NCI-H460 (cell line): ENCODE data around the gene OR7G2. TPM values are rescaled to one million over a fixed set of nuclear protein-coding genes. Genes with fewer than 3 reads are reported as not detected.
A peak's percentile ranks its signal among the peaks of the same experiment; 100 is the strongest.
"Not testable (repeated sequence)": the region's sequence is repeated elsewhere in the genome, so short reads cannot be mapped to it uniquely, and the experiment has no call there.

ENCODE experiments used
- DNase-seq: peaks from one replicate; pipeline ENCODE4 v3.0.0-alpha.2; 2016; ENCODE audit warnings: low read depth; ENCODE audit errors: extremely low read depth
- small RNA-seq, 2 experiments: library from RNA; depleted of rRNA; stranded (forward); fragments of <200 nt; gene quantifications; one replicate each; pipeline ENCODE3, GENCODE V24; 2014
- total RNA-seq: library from RNA; depleted of rRNA; stranded (reverse); fragments of >200 nt; shearing (Covaris generic); gene quantifications from 2 replicates; pipeline ENCODE4 v1.2.3, GENCODE V29; 2014; rRNA removed

Gene OR7G2
- total RNA-seq, 1 experiment from 2014 or later = not detected

- peak; percentile 45 for DNase-seq
Observed at GRCh38 chr19:9075064-9075949, 32.0 kb downstream of the OR7G2 start.

DNA sequence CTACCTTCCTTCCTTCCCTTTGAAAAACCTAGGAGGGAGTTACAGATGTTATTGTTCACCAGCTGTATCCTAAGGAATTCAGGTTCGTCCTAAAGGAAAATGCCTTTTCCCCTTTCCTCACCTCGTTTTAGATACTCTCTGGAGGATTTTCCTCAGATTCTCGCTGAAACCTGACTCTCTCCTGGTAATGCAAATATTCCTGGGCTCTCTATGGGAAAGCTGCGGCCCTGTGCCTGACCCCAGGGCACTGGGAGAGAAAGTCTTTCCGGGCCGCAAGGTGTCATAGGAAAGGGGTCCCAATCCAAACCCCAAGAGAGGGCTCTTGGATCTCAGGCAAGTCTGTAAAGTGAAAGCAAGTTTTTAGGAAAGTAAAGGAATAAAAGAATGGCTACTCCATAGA is 33.5 kb downstream of the OR7G2 start:
- DNase-seq = no peak

- DNase-seq = not testable (repeated sequence)
Observed at GRCh38 chr19:9071720-9072119, 35.6 kb downstream of the OR7G2 start.

- no peak for DNase-seq
Observed at GRCh38 chr19:9070066-9070465, 37.2 kb downstream of the OR7G2 start.

DNA sequence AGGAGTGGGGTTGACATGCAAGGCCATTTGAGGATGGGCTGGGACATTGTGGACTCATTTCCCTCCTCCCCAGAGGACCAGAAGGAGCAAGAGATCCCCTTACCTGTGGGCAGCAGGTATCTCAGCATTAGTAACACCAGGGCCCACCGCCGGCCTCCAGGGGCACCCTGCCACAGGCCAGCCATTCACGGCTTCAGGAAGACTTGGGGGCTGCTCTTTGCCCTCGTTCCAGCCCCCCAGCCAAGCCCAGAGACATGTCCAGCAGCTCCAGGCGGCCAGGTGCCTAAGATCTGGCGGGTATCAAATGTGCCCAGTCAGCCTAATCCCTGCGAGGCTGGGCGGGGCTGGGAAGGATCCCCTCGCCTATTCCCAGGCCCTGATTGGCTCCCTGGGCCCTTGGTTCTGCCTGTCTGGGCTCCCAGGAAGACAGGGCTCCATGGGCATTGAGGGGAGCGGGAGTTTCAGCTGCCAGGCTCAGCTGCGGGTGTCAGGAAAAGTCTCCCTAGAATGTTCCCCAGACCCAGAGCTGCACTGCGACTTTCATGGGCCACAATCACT is 41.7 kb downstream of the OR7G2 start:
- DNase-seq = no peak

DNA sequence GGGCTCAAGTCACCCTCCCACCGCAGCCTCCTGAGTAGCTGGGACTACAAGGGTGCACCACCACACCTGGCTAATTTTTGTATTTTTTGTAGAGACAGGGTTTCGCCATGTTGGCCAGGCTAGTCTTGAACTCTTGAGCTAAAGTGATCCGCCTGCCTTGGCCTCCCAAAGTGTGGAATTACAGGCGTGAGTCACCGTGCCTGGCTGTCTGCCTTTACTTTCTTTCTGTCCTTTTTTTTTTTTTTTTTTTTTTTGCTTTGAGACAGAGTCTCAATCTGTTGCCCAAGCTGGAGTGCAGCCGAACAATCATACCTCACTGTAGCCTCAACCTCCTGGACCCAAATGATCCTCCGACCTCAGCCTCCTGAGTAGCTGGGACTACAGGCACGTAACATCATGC is 45.4 kb downstream of the OR7G2 start:
- no peak for DNase-seq

DNA sequence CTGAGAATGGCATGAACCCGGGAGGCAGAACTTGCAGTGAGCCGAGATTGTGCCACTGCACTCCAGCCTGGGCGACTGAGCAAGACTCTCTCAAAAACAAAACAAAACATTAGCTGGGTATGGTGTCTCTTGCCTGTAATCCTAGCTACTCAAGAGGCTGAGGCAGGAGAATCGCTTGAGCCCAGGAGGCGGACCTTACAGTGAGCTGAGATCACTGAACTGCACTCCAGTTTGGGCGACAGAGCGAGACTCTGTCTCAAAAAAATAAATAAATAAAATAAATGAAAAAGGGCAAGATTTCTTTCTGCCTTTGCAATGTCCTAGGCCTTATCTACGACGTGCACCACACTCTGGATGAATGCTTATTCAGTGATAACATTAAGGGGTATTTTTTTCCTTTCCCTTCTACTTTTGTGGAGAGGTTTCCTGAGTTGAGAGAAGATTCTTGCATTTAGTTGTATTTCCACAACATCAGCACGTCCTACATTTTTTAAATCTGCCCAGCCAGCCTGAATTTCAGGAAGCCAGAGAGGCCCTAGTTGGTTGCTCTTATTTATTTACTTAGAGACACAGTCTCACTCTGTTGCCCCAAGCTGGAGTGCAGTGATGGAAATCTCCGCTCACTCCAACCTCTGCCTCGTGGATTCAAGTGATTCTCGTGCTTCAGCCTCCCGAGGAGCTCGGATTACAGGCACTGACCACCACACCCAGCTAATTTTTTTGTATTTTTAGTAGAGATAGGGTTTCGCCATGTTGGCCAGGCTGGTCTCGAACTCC is 46.5 kb downstream of the OR7G2 start:
- no peak for DNase-seq

- peak; percentile 9 for DNase-seq
Observed at GRCh38 chr19:9058905-9059667, 48.2 kb downstream of the OR7G2 start.

- no peak for DNase-seq
Observed at GRCh38 chr19:9057505-9058258, 49.6 kb downstream of the OR7G2 start.

DNA sequence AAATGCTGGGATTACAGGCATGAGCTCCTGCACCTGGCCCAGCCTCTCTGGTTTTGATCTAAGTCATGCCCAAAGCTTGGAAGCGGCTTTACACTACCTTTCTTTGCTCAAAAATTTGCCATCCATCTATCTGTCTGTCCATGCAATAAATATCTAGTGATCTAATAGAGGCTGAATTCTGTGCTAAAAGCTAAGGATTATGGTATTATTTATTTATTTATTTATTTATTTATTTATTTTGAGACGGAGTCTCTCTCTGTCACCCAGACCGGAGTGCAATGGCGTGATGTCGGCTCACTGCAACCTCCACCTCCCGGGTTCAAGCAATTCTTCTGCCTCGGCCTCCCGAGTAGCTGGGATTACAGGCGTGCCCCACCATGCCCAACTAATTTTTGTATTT is 51.1 kb downstream of the OR7G2 start:
- not testable (repeated sequence) for DNase-seq

- no peak for DNase-seq
Observed at GRCh38 chr19:9054765-9055164, 52.5 kb downstream of the OR7G2 start.

DNA sequence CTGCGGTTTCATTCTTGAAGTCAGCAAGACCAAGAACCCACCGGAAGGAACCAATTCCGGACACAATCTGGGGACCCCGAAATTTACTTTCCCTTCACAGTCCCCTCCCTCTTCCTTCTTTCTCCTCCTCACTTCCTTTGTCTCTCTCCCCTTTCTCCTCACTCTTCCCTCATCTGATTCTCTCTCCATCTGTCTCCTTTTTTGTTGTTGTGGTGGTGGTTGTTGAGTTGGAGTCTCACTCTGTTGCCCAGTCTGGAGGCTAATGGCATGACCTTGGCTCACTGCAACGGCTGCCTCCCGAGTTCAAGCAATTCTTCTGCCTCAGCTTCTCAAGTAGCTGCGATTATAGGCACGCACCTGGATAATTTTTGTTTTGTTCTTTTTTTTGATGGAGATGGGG is 53.1 kb downstream of the OR7G2 start:
- DNase-seq = no peak

- DNase-seq = not testable (repeated sequence)
Observed at GRCh38 chr19:9053674-9054073, 53.6 kb downstream of the OR7G2 start.

DNA sequence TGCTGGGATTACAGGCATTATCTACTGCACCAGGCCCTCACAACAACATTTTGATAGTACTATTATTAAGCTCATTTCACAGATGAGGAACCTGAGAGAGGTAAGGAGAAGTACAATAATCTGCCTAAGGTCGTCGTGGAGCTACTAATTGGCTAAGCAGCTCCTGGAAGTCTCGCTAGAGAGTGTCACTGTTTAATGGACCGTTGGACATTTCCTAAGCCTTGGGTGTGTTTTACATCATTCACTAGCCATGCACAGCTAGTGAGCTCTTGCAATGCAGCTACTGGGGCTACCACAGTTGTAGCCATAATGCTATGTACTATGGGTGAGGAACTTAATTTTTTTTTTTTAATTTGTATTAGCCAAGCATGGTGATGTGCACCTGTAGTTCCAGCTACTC is 54.4 kb downstream of the OR7G2 start:
- no peak for DNase-seq

Small RNAs within 50 kb of the gene (small RNA-seq; reads per million reads assigned to genes)
- gene OR1M4P = 0 reads per million in 2 experiments

Other genes starting within 250 kb of the OR7G2 start
- gene MUC16, start 97.1 kb downstream of the OR7G2 start, total RNA-seq = under 0.01 TPM in 1 of 2 replicates, not detected in the other
- gene OR1M1, start 20.4 kb downstream of the OR7G2 start, total RNA-seq = not detected in 2 replicates
- not detected in 2 replicates for gene OR7G1, start 8.3 kb upstream of the OR7G2 start, total RNA-seq
- gene OR7G3, start 19.5 kb upstream of the OR7G2 start, total RNA-seq = not detected in 2 replicates
- 18.8 and 21.6 TPM in 2 replicates for gene ZNF317, start 32.9 kb upstream of the OR7G2 start, total RNA-seq
- 0.05 TPM in 1 of 2 replicates, not detected in the other for gene OR7D2, start 71.5 kb upstream of the OR7G2 start, total RNA-seq
- gene OR7D4, start 112.1 kb upstream of the OR7G2 start, total RNA-seq = not detected in 2 replicates
- gene OR7E24, start 143.5 kb upstream of the OR7G2 start, total RNA-seq = not detected in 2 replicates
- gene ZNF699, start 202.4 kb upstream of the OR7G2 start, total RNA-seq = 6.0 and 6.9 TPM in 2 replicates
- gene ZNF559, start 216.7 kb upstream of the OR7G2 start, total RNA-seq = 18.6 and 23.7 TPM in 2 replicates